GM12878 (cell line): Measurements from ENCODE around the gene C10orf105. TPM values are rescaled to one million over a fixed set of nuclear protein-coding genes. Genes with fewer than 3 reads are reported as not detected.
A peak's percentile ranks its signal among the peaks of the same experiment; 100 is the strongest.

Experiments used
- ATAC-seq: fragments of 200-7000 bp; cut with Tn5 transposase; 3 replicates; pipeline ENCODE4 v1.9.1; 2020; ENCODE audit warnings: mild to moderate bottlenecking, moderate library complexity
- BruUV-seq: library from RNA; stranded (reverse); fragments of 400-500 nt; replicated peaks from 2 replicates; lab custom pipeline; 2021; lab: Mats Ljungman, UMichigan
- CTCF ChIA-PET: fragments of 300-600 bp; sonication (Branson Sonifier 250); formaldehyde crosslinking; extraction: SDS; loops from one replicate; lab custom pipeline; 2021; ENCODE audit warnings: inconsistent platforms; lab: Yijun Ruan, JAX
- POLR2A ChIA-PET: fragments of 350-600 bp; formaldehyde crosslinking; extraction: SDS; loops from one replicate; lab custom pipeline; 2021; ENCODE audit warnings: inconsistent platforms; lab: Charles Lee
- RAD21 ChIA-PET: fragments of 300-600 bp; sonication (Branson Sonifier 250); formaldehyde crosslinking; loops from one replicate; lab custom pipeline; 2023; ENCODE audit warnings: antibody characterized with exemption; ENCODE audit not compliant: unreplicated experiment; lab: Charles Lee
- SMC1A ChIA-PET: fragments of 300-600 bp; sonication (Branson Sonifier 250); formaldehyde crosslinking; loops from one replicate; lab custom pipeline; 2023; ENCODE audit not compliant: unreplicated experiment, uncharacterized antibody; lab: Charles Lee
- DNase-seq: peaks from one replicate; pipeline ENCODE4 v3.0.0-alpha.2; 2011; ENCODE audit warnings: low read depth, low spot score
- FAIRE-seq: peaks from 3 replicates; lab custom pipeline; 2011; peaks lifted over from hg19 to GRCh38; lab: Jason Lieb, UNC
- H2AFZ ChIP-seq: 2 replicates; pipeline ENCODE4 v1.6.0; 2011; ENCODE audit warnings: low read depth, low read length, control low read depth; ENCODE audit not compliant: control insufficient read depth
- H3K27ac ChIP-seq: 2 replicates; pipeline ENCODE4 v1.5.1; 2011; ENCODE audit warnings: control low read depth; ENCODE audit not compliant: control insufficient read depth, insufficient read depth
- H3K27me3 ChIP-seq, 2 experiments: replicated peaks in 1 of 2; 2 replicates each; pipeline versions ENCODE4 v1.6.0 to v1.6.1; 2011; ENCODE audit warnings: low read length in 1 of 2; ENCODE audit not compliant: control insufficient read depth in 2 of 2, insufficient read depth in 2 of 2
- H3K36me3 ChIP-seq, 2 experiments: 2 replicates each; pipeline ENCODE4 v1.5.1; 2011; ENCODE audit warnings: low read length in 1 of 2; ENCODE audit not compliant: control insufficient read depth in 2 of 2, insufficient read depth in 2 of 2
- H3K4me1 ChIP-seq: 2 replicates; pipeline ENCODE4 v1.6.1; 2011; ENCODE audit warnings: mild to moderate bottlenecking, low read length, moderate library complexity, mixed read lengths; ENCODE audit not compliant: control insufficient read depth, insufficient read depth
- H3K4me2 ChIP-seq: 2 replicates; pipeline ENCODE4 v1.6.0; 2011; ENCODE audit warnings: control low read depth; ENCODE audit not compliant: control insufficient read depth, insufficient read depth
- H3K4me3 ChIP-seq: fragments of 200-600 bp; sonication (generic); 2 replicates; pipeline ENCODE4 v1.5.1; 2016
- H3K79me2 ChIP-seq: 2 replicates; pipeline ENCODE4 v1.6.0; 2011; ENCODE audit warnings: low read length; ENCODE audit not compliant: control insufficient read depth, insufficient read depth
- H3K9ac ChIP-seq: 2 replicates; pipeline ENCODE4 v1.8.0; 2011; ENCODE audit warnings: low read length, control low read depth, mixed read lengths; ENCODE audit not compliant: control insufficient read depth, insufficient read depth
- H3K9me3 ChIP-seq: replicated peaks from 3 replicates; pipeline ENCODE4 v1.5.1; 2011; ENCODE audit warnings: mild to moderate bottlenecking, low read length; ENCODE audit not compliant: control insufficient read depth, insufficient read depth
- H4K20me1 ChIP-seq: 2 replicates; pipeline ENCODE4 v1.6.0; 2011; ENCODE audit not compliant: control insufficient read depth, insufficient read depth
- IKZF2 ChIP-seq, 2 experiments: fragments of 450-650 bp; IDR thresholded peaks; 2 replicates each; pipeline ENCODE4 v1.6.1; 2017; ENCODE audit warnings: mild to moderate bottlenecking in 2 of 2, moderate library complexity in 2 of 2
- NR2F1 ChIP-seq: fragments of 450-650 bp; conservative IDR thresholded peaks from 2 replicates; pipeline ENCODE4 v1.6.1; 2017; ENCODE audit warnings: mild to moderate bottlenecking
- RAD21 ChIP-seq: IDR thresholded peaks from 2 replicates; pipeline ENCODE4 v1.6.1; 2011; ENCODE audit warnings: mild to moderate bottlenecking, low read depth, low read length, moderate library complexity; ENCODE audit not compliant: insufficient read depth
- RUNX3 ChIP-seq: IDR thresholded peaks from 2 replicates; pipeline ENCODE4 v1.6.1; 2012; ENCODE audit warnings: low read length, inconsistent platforms
- SMAD5 ChIP-seq: IDR thresholded peaks from 2 replicates; pipeline ENCODE4 v1.6.1; 2016; ENCODE audit warnings: antibody characterized with exemption, low read depth
- SMC3 ChIP-seq: IDR thresholded peaks from 2 replicates; pipeline ENCODE4 v1.6.1; 2011; ENCODE audit warnings: low read length, improper control_type of control experiment, borderline replicate concordance
- YY1 ChIP-seq: IDR thresholded peaks from 2 replicates; pipeline ENCODE4 v1.6.1; 2011; ENCODE audit warnings: low read depth, mild to moderate bottlenecking, low read length
- ZNF207 ChIP-seq: fragments of 450-650 bp; IDR thresholded peaks from 2 replicates; pipeline ENCODE4 v1.6.1; 2014; ENCODE audit warnings: antibody characterized with exemption, mild to moderate bottlenecking, borderline replicate concordance
- WGBS: methylation state at CpG from one replicate; pipeline ENCODE4 v1.1.6; 2016; ENCODE audit warnings: low lambda C conversion rate; ENCODE audit not compliant: insufficient replicate concordance, insufficient coverage; ENCODE audit errors: missing lambda C conversion rate; 5-methylcytosine and 5-hydroxymethylcytosine counted together
- in situ Hi-C: fragments of 300-500 bp; cut with MboI; formaldehyde crosslinking; loops from 9 replicates; pipeline ENCODE4 v1.14.3; 2018; ENCODE audit warnings: mixed read lengths
- intact Hi-C: fragments of 100-400 bp; cut with micrococcal nuclease; formaldehyde crosslinking; loops from one replicate; pipeline ENCODE4 v1.14.2; 2022; ENCODE audit not compliant: unreplicated experiment
- polyA plus RNA-seq, 11 experiments: library from polyadenylated mRNA; depleted of rRNA in 4 of 11; unstranded in 6 of 11; stranded (reverse) in 5 of 11; fragments of >200 nt; fragmentation: Nextera tagmentation in 4 of 11; fragmentation: Illumina TruSeq in 1 of 11; extraction: Ambion mirVana in 4 of 11; extraction: Trizol in 1 of 11; gene quantifications; 1 replicate in 1 of 11; 2 replicates in 10 of 11; pipeline versions ENCODE4 v1.2.1 to v1.2.3, GENCODE V29; 2011 to 2016; ENCODE audit warnings: inconsistent platforms in 2 of 11, missing spikeins in 2 of 11, low read depth in 1 of 11
- total RNA-seq, 4 experiments: library from RNA; depleted of rRNA in 3 of 4; stranded (reverse); fragments of >200 nt in 3 of 4; fragmentation: Illumina TruSeq in 1 of 4; extraction: Trizol in 1 of 4; gene quantifications; 2 replicates each; pipeline versions ENCODE4 v1.2.1 to v1.2.3, GENCODE V29; 2013 to 2021
- TF ChIP-seq, protein P1 (sequence below): IDR thresholded peaks from 2 replicates; pipeline ENCODE4 v1.6.1; 2011; ENCODE audit warnings: borderline replicate concordance, low read depth, mild to moderate bottlenecking, moderate library complexity, mixed read lengths, low read length; ENCODE audit not compliant: insufficient read depth; ENCODE audit errors: extremely low read length
- TF ChIP-seq, protein P2 (sequence below), 3 experiments: IDR thresholded peaks in 2 of 3; conservative IDR thresholded peaks in 1 of 3; 2 replicates each; pipeline ENCODE4 v1.5.1; 2011; ENCODE audit warnings: low read depth in 3 of 3, low read length in 3 of 3, mild to moderate bottlenecking in 3 of 3, control low read depth in 2 of 3, moderate library complexity in 2 of 3, inconsistent platforms in 1 of 3, mixed read lengths in 1 of 3; ENCODE audit not compliant: control insufficient read depth in 2 of 3, insufficient read depth in 1 of 3; ENCODE audit errors: extremely low read depth in 1 of 3
- TF ChIP-seq, protein P3 (sequence below): fragments of 450-650 bp; IDR thresholded peaks from 2 replicates; pipeline ENCODE4 v1.6.1; 2017; ENCODE audit warnings: mild to moderate bottlenecking, moderate library complexity

Gene C10orf105
- total and polyA plus RNA-seq, 10 of the 15 experiments (the other 5 are each of a cell fraction or from before 2014, with no cell fraction given) = 0.04 to 0.06 (median 0.05) TPM; not detected in 7

DNA sequence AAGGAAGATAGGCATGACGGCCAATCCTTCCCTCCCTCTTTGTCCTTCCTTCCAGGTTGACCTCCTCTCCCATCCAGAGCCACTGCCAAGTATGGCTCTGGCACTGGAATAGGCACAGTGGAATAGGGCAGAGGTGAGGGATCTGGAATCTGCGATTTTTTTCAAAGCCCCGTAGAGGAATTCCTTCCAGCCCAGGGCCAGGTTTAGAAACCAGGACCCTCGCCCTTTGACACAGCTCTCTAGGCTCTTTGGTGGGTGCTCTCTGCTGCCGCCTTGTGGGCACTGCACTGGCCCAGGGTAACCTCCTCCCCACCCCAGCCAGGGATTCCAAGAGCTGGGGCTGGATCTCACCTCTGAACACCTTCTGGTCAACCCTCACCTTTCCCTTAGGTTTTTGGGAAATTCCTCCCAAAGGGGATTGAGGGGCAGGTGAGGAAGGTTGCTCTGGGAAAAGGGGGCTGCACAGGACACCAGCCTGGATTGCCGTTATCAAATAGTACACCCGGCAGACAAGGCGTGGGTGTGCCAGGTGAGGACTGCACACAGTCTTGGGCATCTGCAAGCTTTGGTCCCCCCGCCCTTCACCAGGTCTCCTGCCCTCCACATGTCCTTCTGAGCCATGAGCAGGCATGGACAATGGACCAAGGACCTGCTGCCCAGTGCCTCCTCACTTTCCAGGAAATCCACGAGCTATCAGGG, 22.8 kb downstream of the C10orf105 start:
- Histone ChIP-seq H3K9ac (no peak overlapping the region), H3K36me3 (no peaks in the 10 kb centered on the region), H3K27me3 (no peaks in the 10 kb centered on the region), H2AFZ (no peak overlapping the region), H3K27ac (no peak overlapping the region), H3K4me1 (peaks cover 64% of the 10 kb centered on the region), H4K20me1 (no peaks in the 10 kb centered on the region), H3K4me3 (no peak overlapping the region), H3K9me3 (no peaks in the 10 kb centered on the region; the same call in 2 of the 3 replicates), H3K4me2 (0 out of 2 replicates have a peak overlapping the region, but pooled peaks have one; percentile 0), H3K79me2 (no peaks in the 10 kb centered on the region)
- ChIA-PET SMC1A (interaction anchor here (0.6 to 5.9 kb wide), 24 partner anchors 11 to 383 kb away, joined by 3 to 51 read pairs (median 4); partner anchors contain the start of gene VSIR), RAD21 (interaction anchor here (0.8 to 7.2 kb wide), 21 partner anchors 11 to 381 kb away, joined by 3 to 53 read pairs (median 7); partner anchors contain the start of gene VSIR), CTCF (interaction anchor here (0.6 to 8.9 kb wide), 42 partner anchors 10 to 1425 kb away, joined by 3 to 116 read pairs (median 5); partner anchors contain the start of genes C10orf105, PSAP, SLC29A3 and VSIR), POLR2A (interaction anchor here (1.7 to 2.3 kb wide), 2 partner anchors 71 to 321 kb away, joined by 5 to 9 read pairs; no protein-coding TSS in a partner anchor)
- 34% methylated on average over 10 of the region's 10 CpGs for WGBS
- FAIRE-seq = no peak
- DNase-seq = no peak
- peak; percentile 56 for ATAC-seq
- 0 out of 2 replicates have a peak, but pooled peaks have one; percentile 18 for TF ChIP-seq ZNF207
- TF ChIP-seq SMAD5 = no peak
- TF ChIP-seq, protein P1, sequence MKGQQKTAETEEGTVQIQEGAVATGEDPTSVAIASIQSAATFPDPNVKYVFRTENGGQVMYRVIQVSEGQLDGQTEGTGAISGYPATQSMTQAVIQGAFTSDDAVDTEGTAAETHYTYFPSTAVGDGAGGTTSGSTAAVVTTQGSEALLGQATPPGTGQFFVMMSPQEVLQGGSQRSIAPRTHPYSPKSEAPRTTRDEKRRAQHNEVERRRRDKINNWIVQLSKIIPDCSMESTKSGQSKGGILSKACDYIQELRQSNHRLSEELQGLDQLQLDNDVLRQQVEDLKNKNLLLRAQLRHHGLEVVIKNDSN = no peak
- peak; percentile 67 for TF ChIP-seq SMC3
- TF ChIP-seq, protein P2, sequence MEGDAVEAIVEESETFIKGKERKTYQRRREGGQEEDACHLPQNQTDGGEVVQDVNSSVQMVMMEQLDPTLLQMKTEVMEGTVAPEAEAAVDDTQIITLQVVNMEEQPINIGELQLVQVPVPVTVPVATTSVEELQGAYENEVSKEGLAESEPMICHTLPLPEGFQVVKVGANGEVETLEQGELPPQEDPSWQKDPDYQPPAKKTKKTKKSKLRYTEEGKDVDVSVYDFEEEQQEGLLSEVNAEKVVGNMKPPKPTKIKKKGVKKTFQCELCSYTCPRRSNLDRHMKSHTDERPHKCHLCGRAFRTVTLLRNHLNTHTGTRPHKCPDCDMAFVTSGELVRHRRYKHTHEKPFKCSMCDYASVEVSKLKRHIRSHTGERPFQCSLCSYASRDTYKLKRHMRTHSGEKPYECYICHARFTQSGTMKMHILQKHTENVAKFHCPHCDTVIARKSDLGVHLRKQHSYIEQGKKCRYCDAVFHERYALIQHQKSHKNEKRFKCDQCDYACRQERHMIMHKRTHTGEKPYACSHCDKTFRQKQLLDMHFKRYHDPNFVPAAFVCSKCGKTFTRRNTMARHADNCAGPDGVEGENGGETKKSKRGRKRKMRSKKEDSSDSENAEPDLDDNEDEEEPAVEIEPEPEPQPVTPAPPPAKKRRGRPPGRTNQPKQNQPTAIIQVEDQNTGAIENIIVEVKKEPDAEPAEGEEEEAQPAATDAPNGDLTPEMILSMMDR (IDR thresholded peaks at IDR 0.05 in 2 of 3, conservative IDR thresholded peaks at IDR 0.05 in 1 of 3; ENCODE audit: control insufficient read depth in 2 of 3, extremely low read depth in 1 of 3, insufficient read depth in 1 of 3, low read depth in 3 of 3, low read length in 3 of 3) = peak; percentile 77 to 98 (median 96)
- TF ChIP-seq YY1 = 0 out of 2 replicates have a peak, but pooled peaks have one; percentile 43
- TF ChIP-seq, protein P3, sequence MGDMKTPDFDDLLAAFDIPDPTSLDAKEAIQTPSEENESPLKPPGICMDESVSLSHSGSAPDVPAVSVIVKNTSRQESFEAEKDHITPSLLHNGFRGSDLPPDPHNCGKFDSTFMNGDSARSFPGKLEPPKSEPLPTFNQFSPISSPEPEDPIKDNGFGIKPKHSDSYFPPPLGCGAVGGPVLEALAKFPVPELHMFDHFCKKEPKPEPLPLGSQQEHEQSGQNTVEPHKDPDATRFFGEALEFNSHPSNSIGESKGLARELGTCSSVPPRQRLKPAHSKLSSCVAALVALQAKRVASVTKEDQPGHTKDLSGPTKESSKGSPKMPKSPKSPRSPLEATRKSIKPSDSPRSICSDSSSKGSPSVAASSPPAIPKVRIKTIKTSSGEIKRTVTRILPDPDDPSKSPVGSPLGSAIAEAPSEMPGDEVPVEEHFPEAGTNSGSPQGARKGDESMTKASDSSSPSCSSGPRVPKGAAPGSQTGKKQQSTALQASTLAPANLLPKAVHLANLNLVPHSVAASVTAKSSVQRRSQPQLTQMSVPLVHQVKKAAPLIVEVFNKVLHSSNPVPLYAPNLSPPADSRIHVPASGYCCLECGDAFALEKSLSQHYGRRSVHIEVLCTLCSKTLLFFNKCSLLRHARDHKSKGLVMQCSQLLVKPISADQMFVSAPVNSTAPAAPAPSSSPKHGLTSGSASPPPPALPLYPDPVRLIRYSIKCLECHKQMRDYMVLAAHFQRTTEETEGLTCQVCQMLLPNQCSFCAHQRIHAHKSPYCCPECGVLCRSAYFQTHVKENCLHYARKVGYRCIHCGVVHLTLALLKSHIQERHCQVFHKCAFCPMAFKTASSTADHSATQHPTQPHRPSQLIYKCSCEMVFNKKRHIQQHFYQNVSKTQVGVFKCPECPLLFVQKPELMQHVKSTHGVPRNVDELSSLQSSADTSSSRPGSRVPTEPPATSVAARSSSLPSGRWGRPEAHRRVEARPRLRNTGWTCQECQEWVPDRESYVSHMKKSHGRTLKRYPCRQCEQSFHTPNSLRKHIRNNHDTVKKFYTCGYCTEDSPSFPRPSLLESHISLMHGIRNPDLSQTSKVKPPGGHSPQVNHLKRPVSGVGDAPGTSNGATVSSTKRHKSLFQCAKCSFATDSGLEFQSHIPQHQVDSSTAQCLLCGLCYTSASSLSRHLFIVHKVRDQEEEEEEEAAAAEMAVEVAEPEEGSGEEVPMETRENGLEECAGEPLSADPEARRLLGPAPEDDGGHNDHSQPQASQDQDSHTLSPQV = no peak
- no peak for TF ChIP-seq RUNX3
- TF ChIP-seq NR2F1 = peak; percentile 67
- TF ChIP-seq IKZF2 (IDR thresholded peaks at IDR 0.05) = peak in 1 of 2 experiments; percentile 23; a peak in 1 of 4 replicates
- TF ChIP-seq RAD21 = peak; percentile 61
- BruUV-seq = no TSS peak
- in situ Hi-C loops = no loop called here
- intact Hi-C loops = loop anchor here (5.0 to 10.0 kb wide), 3 partner anchors 54 to 314 kb away; no protein-coding TSS in a partner anchor
